K562 (cell line): Measurements from ENCODE around the gene RUNX3. TPM values are rescaled to one million over a fixed set of nuclear protein-coding genes. Genes with fewer than 3 reads are reported as not detected.

ENCODE experiments used
- ATAC-seq: fragments of 200-7000 bp; cut with Tn5 transposase; 3 replicates; pipeline ENCODE4 v1.9.1; 2020; ENCODE audit warnings: moderate library complexity
- BruUV-seq: library from RNA; stranded (reverse); fragments of 400-500 nt; replicated peaks from 2 replicates; lab custom pipeline; 2021; lab: Mats Ljungman, UMichigan
- CTCF ChIA-PET: fragments of 300-600 bp; formaldehyde crosslinking; extraction: SDS; loops from one replicate; lab custom pipeline; 2021; ENCODE audit warnings: low intra/inter-chr PET ratio; lab: Yijun Ruan, JAX
- POLR2A ChIA-PET: fragments of 300-600, 350-650 bp; sonication (Branson Sonifier 250); formaldehyde crosslinking; extraction: SDS; loops from one replicate; lab custom pipeline; 2021; ENCODE audit warnings: antibody characterized with exemption, inconsistent platforms; lab: Yijun Ruan, JAX
- DNase-seq, 4 experiments: peaks; one replicate each; pipeline versions ENCODE4 v3.0.0 to v3.0.0-alpha.2; 2011 to 2018; ENCODE audit warnings: low spot score in 3 of 4, mixed read lengths in 3 of 4; ENCODE audit errors: extremely low read depth in 1 of 4
- FAIRE-seq: peaks from 2 replicates; lab custom pipeline; 2011; peaks lifted over from hg19 to GRCh38; lab: Jason Lieb, UNC
- H2AFZ ChIP-seq: 2 replicates; pipeline ENCODE4 v1.6.0; 2011; ENCODE audit warnings: low read depth, low read length, control low read depth, inconsistent platforms
- H3K27ac ChIP-seq: fragments of 200-600 bp; 3 replicates; pipeline ENCODE4 v1.8.0; 2011; ENCODE audit warnings: low read depth, mild to moderate bottlenecking, control low read depth, inconsistent platforms, low read length, moderate library complexity, mixed read lengths; ENCODE audit errors: extremely low read depth
- H3K27me3 ChIP-seq, 2 experiments: fragments of 300-600 bp in 1 of 2; 2 replicates in 1 of 2; 3 replicates in 1 of 2; pipeline versions ENCODE4 v1.6.0 to v1.8.0; 2011; ENCODE audit warnings: inconsistent platforms in 2 of 2, low read length in 2 of 2, mild to moderate bottlenecking in 1 of 2, mixed read lengths in 1 of 2, moderate library complexity in 1 of 2; ENCODE audit not compliant: control insufficient read depth in 2 of 2, insufficient read depth in 2 of 2
- H3K36me3 ChIP-seq: fragments of 300-600 bp; 3 replicates; pipeline ENCODE4 v1.8.0; 2011; ENCODE audit warnings: mild to moderate bottlenecking, low read length, inconsistent platforms; ENCODE audit not compliant: control insufficient read depth, insufficient read depth
- H3K4me1 ChIP-seq, 2 experiments: fragments of 200-600 bp in 1 of 2; replicated peaks in 1 of 2; 2 replicates in 1 of 2; 3 replicates in 1 of 2; pipeline versions ENCODE4 v1.5.1 to v1.8.0; 2011; ENCODE audit warnings: inconsistent platforms in 2 of 2, low read length in 2 of 2, mild to moderate bottlenecking in 1 of 2, mixed read lengths in 1 of 2, moderate library complexity in 1 of 2; ENCODE audit not compliant: control insufficient read depth in 2 of 2, insufficient read depth in 2 of 2
- H3K4me2 ChIP-seq: 2 replicates; pipeline ENCODE4 v1.6.1; 2011; ENCODE audit warnings: low read length, control low read depth, inconsistent platforms, mixed read lengths; ENCODE audit not compliant: insufficient read depth
- H3K4me3 ChIP-seq: fragments of 200-600 bp; sonication (generic), shearing (Covaris generic); 2 replicates; pipeline ENCODE4 v1.5.1; 2016; ENCODE audit warnings: control low read depth, inconsistent platforms
- H3K79me2 ChIP-seq: fragments of 200-600 bp; 3 replicates; pipeline ENCODE4 v1.8.0; 2011; ENCODE audit warnings: low read length, inconsistent platforms; ENCODE audit not compliant: control insufficient read depth, insufficient read depth
- H3K9ac ChIP-seq, 2 experiments: 2 replicates each; pipeline versions ENCODE4 v1.6.0 to v1.6.1; 2011; ENCODE audit warnings: low read depth in 2 of 2, low read length in 2 of 2, control low read depth in 1 of 2, inconsistent platforms in 1 of 2, mild to moderate bottlenecking in 1 of 2, mixed read lengths in 1 of 2; ENCODE audit not compliant: insufficient read depth in 1 of 2
- H3K9me1 ChIP-seq: one replicate; pipeline ENCODE4 v1.6.0; 2011; ENCODE audit warnings: inconsistent platforms, mild to moderate bottlenecking, low read length, moderate library complexity; ENCODE audit not compliant: control insufficient read depth, insufficient read depth
- H3K9me3 ChIP-seq: replicated peaks from 2 replicates; pipeline ENCODE4 v1.5.1; 2011; ENCODE audit warnings: low read depth, low read length, inconsistent platforms; ENCODE audit not compliant: control insufficient read depth, insufficient read depth
- H4K20me1 ChIP-seq: replicated peaks from 2 replicates; pipeline ENCODE4 v1.6.1; 2011; ENCODE audit warnings: low read length, inconsistent platforms, mixed read lengths; ENCODE audit not compliant: control insufficient read depth, insufficient read depth
- CREBBP ChIP-seq: IDR thresholded peaks from one replicate; pipeline ENCODE4 v1.6.1; 2012; ENCODE audit warnings: low read depth, mild to moderate bottlenecking, control low read depth, inconsistent platforms, low read length
- HDAC3 ChIP-seq: fragments of 450-650 bp; IDR thresholded peaks from 2 replicates; pipeline ENCODE4 v1.6.1; 2018; ENCODE audit warnings: borderline replicate concordance, mild to moderate bottlenecking, moderate library complexity; ENCODE audit not compliant: partially characterized antibody
- MNT ChIP-seq, 2 experiments: fragments of 450-650 bp; conservative IDR thresholded peaks; 2 replicates each; pipeline ENCODE4 v1.6.1; 2017; ENCODE audit warnings: mild to moderate bottlenecking in 2 of 2, moderate library complexity in 2 of 2
- NR2C2 ChIP-seq, 2 experiments: fragments of 200-800 bp in 1 of 2; sonication (Bioruptor generic) in 1 of 2; sonication (generic) in 1 of 2; formaldehyde crosslinking in 1 of 2; IDR thresholded peaks; 2 replicates each; pipeline versions ENCODE4 v1.6.1 to v1.8.0; 2016 to 2022; ENCODE audit warnings: mild to moderate bottlenecking in 1 of 2, missing compliant biosample characterization in 1 of 2, missing genetic modification characterization in 1 of 2, missing genetic modification reagents in 1 of 2
- RBM39 ChIP-seq: fragments of 200-400 bp; formaldehyde crosslinking; optimal IDR thresholded peaks from 2 replicates; pipeline ENCODE3; 2018; ENCODE audit warnings: low read depth, low read length
- RFX7 ChIP-seq: fragments of 250-450 bp; sonication (Bioruptor Pico); IDR thresholded peaks from 2 replicates; pipeline ENCODE4 v1.5.1; 2021; ENCODE audit warnings: mild to moderate bottlenecking
- SRSF9 ChIP-seq: fragments of 200-400 bp; formaldehyde crosslinking; IDR thresholded peaks from 2 replicates; pipeline ENCODE4 v1.6.1; 2017; ENCODE audit warnings: low read depth, low read length, borderline replicate concordance
- ZNF224 ChIP-seq: sonication (generic); formaldehyde crosslinking; IDR thresholded peaks from 2 replicates; pipeline ENCODE4 v1.8.0; 2022; ENCODE audit warnings: mild to moderate bottlenecking, missing genetic modification reagents
- ZSCAN29 ChIP-seq: fragments of 450-650 bp; IDR thresholded peaks from 2 replicates; pipeline ENCODE4 v1.6.1; 2017
- WGBS: fragments of 100-300 bp; shearing (Covaris generic); methylation state at CpG from one replicate; pipeline ENCODE4 v1.1.6; 2016; ENCODE audit warnings: low coverage, mixed read lengths; ENCODE audit not compliant: insufficient coverage; ENCODE audit errors: missing lambda C conversion rate; 5-methylcytosine and 5-hydroxymethylcytosine counted together
- in situ Hi-C: fragments of 300-500 bp; cut with MboI; formaldehyde crosslinking; loops from 4 replicates; pipeline ENCODE4 v1.15.0; 2018; ENCODE audit warnings: inconsistent platforms, mixed read lengths
- intact Hi-C: fragments of 100-400 bp; cut with micrococcal nuclease; formaldehyde crosslinking; loops from 2 replicates; pipeline ENCODE4 v1.14.2; 2022
- polyA plus RNA-seq, 8 experiments: library from polyadenylated mRNA; depleted of rRNA in 4 of 8; stranded (reverse) in 5 of 8; unstranded in 3 of 8; fragments of >200 nt; fragmentation: Nextera tagmentation in 2 of 8; fragmentation: Illumina TruSeq in 1 of 8; extraction: Ambion mirVana in 2 of 8; extraction: Trizol in 1 of 8; gene quantifications; 2 replicates each; pipeline versions ENCODE4 v1.2.1 to v1.2.3, GENCODE V29; 2011 to 2014; ENCODE audit warnings: inconsistent platforms in 1 of 8, missing spikeins in 1 of 8
- total RNA-seq, 7 experiments: library from RNA; depleted of rRNA in 6 of 7; stranded (reverse); fragments of >200 nt in 6 of 7; fragmentation: Illumina TruSeq in 2 of 7; extraction: Trizol in 2 of 7; gene quantifications; 2 replicates each; pipeline versions ENCODE4 v1.2.1 to v1.2.3, GENCODE V29; 2011 to 2021; ENCODE audit warnings: low replicate concordance in 1 of 7

The RUNX3 gene
- total and polyA plus RNA-seq, 9 of the 15 experiments (the other 6 are each of a cell fraction or from before 2014, with no cell fraction given), result 0.01 to 0.64 (median 0.09) TPM

- Histone ChIP-seq H2AFZ (no peak overlapping the region), H3K36me3 (no peaks in the 10 kb centered on the region), H3K4me1 (0 out of 5 replicates have a peak, but pooled peaks cover 0 to 3% of the 10 kb centered on the region in 2 experiments), H3K4me3 (no peak overlapping the region), H3K9me3 (no peaks in the 10 kb centered on the region), H3K4me2 (no peak overlapping the region), H3K9ac (peak overlapping the region in 1 of 2 experiments; percentile 62; a peak in 1 of 4 replicates), H3K79me2 (no peaks in the 10 kb centered on the region), H3K27ac (no peak overlapping the region), H3K9me1 (no peaks in the 10 kb centered on the region), H3K27me3 (peaks cover 49 to 79% of the 10 kb centered on the region in 2 experiments), H4K20me1 (peaks cover 9% of the 10 kb centered on the region; the same call in 1 of the 2 replicates)
- no TSS peak for BruUV-seq
- ChIA-PET POLR2A (no interaction called here), CTCF (no interaction called here)
- TF ChIP-seq MNT (conservative IDR thresholded peaks at IDR 0.05), result no peak
- no peak for TF ChIP-seq NR2C2 (CRISPR knock-in tag; IDR thresholded peaks at IDR 0.05)
- no peak for TF ChIP-seq NR2C2 (tag; IDR thresholded peaks at IDR 0.05)
- no peak for TF ChIP-seq RFX7
- no peak for TF ChIP-seq CREBBP
- TF ChIP-seq ZNF224 (CRISPR knock-in tag), result no peak
- no peak for TF ChIP-seq HDAC3
- TF ChIP-seq ZSCAN29, result no peak
- TF ChIP-seq RBM39, result no peak
- TF ChIP-seq SRSF9, result no peak
- ATAC-seq (no peak), FAIRE-seq (no peak), DNase-seq (no peak)
- in situ Hi-C loops, result no loop called here
- WGBS, result 8% methylated on average over 15 of the region's 15 CpGs
- intact Hi-C loops, result no loop called here
Observed at GRCh38 chr1:24860841-24861240, 69.2 kb downstream of the RUNX3 start.
